Activated CD8-positive, alpha-beta T cell treated with anti-CD3 and anti-CD28 coated beads for 36 hours (primary cell): ENCODE results near the gene XPNPEP1. TPM values are rescaled to one million over a fixed set of nuclear protein-coding genes. Genes with fewer than 3 reads are reported as not detected.
A peak's percentile ranks its signal among the peaks of the same experiment; 100 is the strongest.

Experiments used
- ATAC-seq: fragments of 200-7000 bp; cut with Tn5 transposase; one replicate; pipeline ENCODE4 v1.10.0; 2021; ENCODE audit warnings: mild to moderate bottlenecking, moderate library complexity
- CTCF ChIA-PET: fragments of 350-600 bp; sonication (Branson Sonifier 250); formaldehyde crosslinking; loops from one replicate; lab custom pipeline; 2021; ENCODE audit warnings: antibody characterized with exemption; lab: Charles Lee
- POLR2A ChIA-PET: fragments of 350-600 bp; sonication (Branson Sonifier 250); formaldehyde crosslinking; loops from one replicate; lab custom pipeline; 2021; ENCODE audit warnings: antibody characterized with exemption; lab: Charles Lee
- DNase-seq: peaks from one replicate; pipeline ENCODE4 v3.0.0-alpha.2; 2020
- H3K27ac Mint-ChIP-seq: one replicate; pipeline ENCODE4 v1.8.0; 2021; ENCODE audit warnings: mild to moderate bottlenecking, mixed read lengths
- H3K27me3 Mint-ChIP-seq: one replicate; pipeline ENCODE4 v1.8.0; 2021; ENCODE audit warnings: mixed read lengths
- H3K36me3 Mint-ChIP-seq: one replicate; pipeline ENCODE4 v1.8.0; 2021; ENCODE audit warnings: low read depth, mixed read lengths
- H3K4me1 Mint-ChIP-seq: one replicate; pipeline ENCODE4 v1.8.0; 2021; ENCODE audit warnings: low read depth, mixed read lengths
- H3K4me3 Mint-ChIP-seq: one replicate; pipeline ENCODE4 v1.8.0; 2021; ENCODE audit warnings: mild to moderate bottlenecking, moderate library complexity, mixed read lengths
- H3K9me3 Mint-ChIP-seq: one replicate; pipeline ENCODE4 v1.8.0; 2021; ENCODE audit warnings: mixed read lengths
- CTCF ChIP-seq: fragments of 200-600 bp; IDR thresholded peaks from one replicate; pipeline ENCODE4 v1.8.0; 2022; ENCODE audit warnings: antibody characterized with exemption, mild to moderate bottlenecking
- intact Hi-C: fragments of 100-400 bp; cut with micrococcal nuclease; formaldehyde crosslinking; loops from one replicate; pipeline ENCODE4 v1.10.0; 2022
- total RNA-seq, 2 experiments: library from RNA; stranded (reverse); gene quantifications; one replicate each; pipeline ENCODE4 v1.2.3, GENCODE V29; 2021

Gene XPNPEP1
- total RNA-seq, 2 experiments from 2014 or later = 96.5 to 97.0 TPM

- intact Hi-C loops = loop anchor here (10.0 kb wide), 1 partner anchor 128 kb away; no protein-coding TSS in a partner anchor
- TF ChIP-seq CTCF = no peak
- H3K36me3 Mint-ChIP-seq = peaks cover 63% of the 10 kb centered on the region
- H3K27me3 Mint-ChIP-seq = no peaks in the 10 kb centered on the region
- H3K27ac Mint-ChIP-seq = peak overlapping the region; percentile 41
- no peak for DNase-seq
- H3K4me3 Mint-ChIP-seq = no peak overlapping the region
- POLR2A ChIA-PET = no interaction called here
- no peak for ATAC-seq
- no peaks in the 10 kb centered on the region for H3K9me3 Mint-ChIP-seq
- CTCF ChIA-PET = interaction anchor here (1.5 kb wide), 1 partner anchor 70 kb away, joined by 4 read pairs; no protein-coding TSS in a partner anchor
- H3K4me1 Mint-ChIP-seq = peaks cover 44% of the 10 kb centered on the region
Observed at GRCh38 chr10:109887243-109887642, 36.1 kb downstream of the XPNPEP1 start.

GRCh38 chr10:109886781-109887140 lies 36.5 kb downstream of the XPNPEP1 start:
- Mint-ChIP-seq H3K36me3 (peaks cover 61% of the 10 kb centered on the region), H3K4me3 (no peak overlapping the region), H3K9me3 (no peaks in the 10 kb centered on the region), H3K4me1 (peaks cover 40% of the 10 kb centered on the region), H3K27ac (peak overlapping the region; percentile 41), H3K27me3 (no peaks in the 10 kb centered on the region)
- CTCF ChIA-PET = no interaction called here
- ATAC-seq (peak; percentile 50), DNase-seq (peak; percentile 18)
- intact Hi-C loops = loop anchor here (10.0 kb wide), 1 partner anchor 128 kb away; no protein-coding TSS in a partner anchor
- POLR2A ChIA-PET = no interaction called here
- TF ChIP-seq CTCF = no peak

- no peak for TF ChIP-seq CTCF
- Mint-ChIP-seq H3K36me3 (peaks cover 59% of the 10 kb centered on the region), H3K4me1 (peaks cover 40% of the 10 kb centered on the region), H3K9me3 (no peaks in the 10 kb centered on the region), H3K27me3 (no peaks in the 10 kb centered on the region), H3K4me3 (no peak overlapping the region), H3K27ac (peak overlapping the region; percentile 26)
- no peak for ATAC-seq
- DNase-seq = no peak
- POLR2A ChIA-PET = no interaction called here
- CTCF ChIA-PET = no interaction called here
- intact Hi-C loops = loop anchor here (10.0 kb wide), 1 partner anchor 129 kb away; no protein-coding TSS in a partner anchor
Observed at GRCh38 chr10:109886037-109886780, 37.1 kb downstream of the XPNPEP1 start.

- TF ChIP-seq CTCF = peak; percentile 95
- ChIA-PET POLR2A (interaction anchor here (0.6 to 1.0 kb wide), 4 partner anchors 21 to 300 kb away, joined by 3 to 4 read pairs (median 3); no protein-coding TSS in a partner anchor), CTCF (interaction anchor here (0.6 to 2.7 kb wide), 72 partner anchors 9 to 1045 kb away, joined by 3 to 41 read pairs (median 5); partner anchors contain the start of gene XPNPEP1)
- Mint-ChIP-seq H3K27ac (no peak overlapping the region), H3K4me3 (no peak overlapping the region), H3K4me1 (peaks cover 32% of the 10 kb centered on the region), H3K36me3 (peaks cover 54% of the 10 kb centered on the region), H3K9me3 (no peaks in the 10 kb centered on the region), H3K27me3 (no peaks in the 10 kb centered on the region)
- intact Hi-C loops = loop anchor here (5.0 to 10.0 kb wide), 2 partner anchors 73 to 131 kb away; no protein-coding TSS in a partner anchor
- DNase-seq (peak; percentile 51), ATAC-seq (peak; percentile 80)
Observed at GRCh38 chr10:109883859-109884771, 39.2 kb downstream of the XPNPEP1 start.
